ENCODE results near the gene PCSK5. TPM values are rescaled to one million over a fixed set of nuclear protein-coding genes. Genes with fewer than 3 reads are reported as not detected.
A peak's percentile ranks its signal among the peaks of the same experiment; 100 is the strongest.

Gene PCSK5
- total and polyA plus RNA-seq, 7 experiments from 2014 or later: 5.2 to 35.0 (median 19.1) TPM

DNA sequence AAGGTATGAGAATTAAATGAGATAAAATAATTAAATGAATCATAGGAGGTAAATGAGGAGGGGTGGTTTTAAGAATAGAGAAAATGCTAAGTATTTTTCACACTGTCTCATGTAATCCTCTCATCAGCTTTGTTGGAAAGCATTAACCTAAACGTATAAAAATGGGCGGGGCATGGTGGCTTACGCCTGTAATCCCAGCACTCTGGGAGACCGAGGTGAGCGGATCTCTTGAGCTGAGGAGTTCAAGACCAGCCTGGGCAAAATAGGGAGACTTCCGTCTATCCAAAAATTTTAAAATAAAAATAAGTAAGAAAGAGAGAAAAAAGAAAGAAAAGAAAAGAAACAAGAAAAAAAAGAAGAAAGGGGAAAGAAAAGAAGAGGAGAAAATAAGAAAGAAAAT lies 505.7 kb downstream of the PCSK5 start:
- Histone ChIP-seq H3K4me3 (ENCODE audit: low read length) (no peak overlapping the region), H3K9me3 (ENCODE audit: control insufficient read depth in 2 of 3, low read length in 3 of 3) (no peaks in the 10 kb centered on the region), H3K4me1 (ENCODE audit: control insufficient read depth in 2 of 2, insufficient read depth in 2 of 2, low read length in 2 of 2) (peaks cover 10 to 13% of the 10 kb centered on the region in 2 donors), H3K27me3 (ENCODE audit: control insufficient read depth in 2 of 2, insufficient read depth in 2 of 2, low read length in 2 of 2) (no peaks in the 10 kb centered on the region), H3K27ac (ENCODE audit: low read depth, low read length) (no peak overlapping the region), H3K36me3 (ENCODE audit: control insufficient read depth in 2 of 3, insufficient read depth in 3 of 3, low read length in 3 of 3) (peaks cover 0 to 5% (median 0%) of the 10 kb centered on the region in 3 experiments)
- ChIA-PET POLR2A (no interaction called here), CTCF (no interaction called here)
- H3K9me3 Mint-ChIP-seq: peaks cover 0 to 9% (median 0%) of the 10 kb centered on the region in 11 donors
- DNase-seq (no peak), ATAC-seq (no peak)
- no peak overlapping the region for H3K4me3 Mint-ChIP-seq
- peaks cover 0 to 11% (median 8%) of the 10 kb centered on the region in 5 donors for H3K36me3 Mint-ChIP-seq
- H3K27me3 Mint-ChIP-seq: no peaks in the 10 kb centered on the region
- H3K27ac Mint-ChIP-seq: peak overlapping the region in 4 of 9 donors; percentile 55 to 95 (median 82)
- peaks cover 17 to 41% (median 27%) of the 10 kb centered on the region in 7 donors for H3K4me1 Mint-ChIP-seq
- intact Hi-C loops (cut with micrococcal nuclease): loop anchor here in 1 of 2 donors (10.0 kb wide), 1 partner anchor 1241 kb away; no protein-coding TSS in a partner anchor

- H3K9me3 ChIP-seq (ENCODE audit: control insufficient read depth in 2 of 3, low read length in 3 of 3): no peaks in the 10 kb centered on the region
- no peak overlapping the region for H3K4me3 ChIP-seq (ENCODE audit: low read length)
- DNase-seq (no peak), ATAC-seq (no peak)
- Mint-ChIP-seq H3K27me3 (no peaks in the 10 kb centered on the region), H3K4me1 (peaks cover 17 to 43% (median 27%) of the 10 kb centered on the region in 7 donors), H3K27ac (no peak overlapping the region), H3K36me3 (peaks cover 0 to 10% (median 8%) of the 10 kb centered on the region in 5 donors), H3K4me3 (no peak overlapping the region), H3K9me3 (peaks cover 0 to 9% (median 0%) of the 10 kb centered on the region in 11 donors)
- intact Hi-C loops (cut with micrococcal nuclease): loop anchor here in 1 of 2 donors (10.0 kb wide), 1 partner anchor 1242 kb away; no protein-coding TSS in a partner anchor
- H3K27ac ChIP-seq (ENCODE audit: low read depth, low read length): no peak overlapping the region
- ChIA-PET POLR2A (no interaction called here), CTCF (no interaction called here)
- H3K36me3 ChIP-seq (ENCODE audit: control insufficient read depth in 2 of 3, insufficient read depth in 3 of 3, low read length in 3 of 3): peaks cover 0 to 5% (median 0%) of the 10 kb centered on the region in 3 experiments
- H3K4me1 ChIP-seq (ENCODE audit: control insufficient read depth in 2 of 2, insufficient read depth in 2 of 2, low read length in 2 of 2): peaks cover 10 to 13% of the 10 kb centered on the region in 2 donors
- H3K27me3 ChIP-seq (ENCODE audit: control insufficient read depth in 2 of 2, insufficient read depth in 2 of 2, low read length in 2 of 2): no peaks in the 10 kb centered on the region
These were observed 506.1 kb downstream of the PCSK5 start for GRCh38 chr9:76396597-76396996.

GRCh38 chr9:76399856-76400255 lies 509.4 kb downstream of the PCSK5 start:
- H3K4me3 ChIP-seq (ENCODE audit: low read length): no peak overlapping the region
- H3K4me3 Mint-ChIP-seq: no peak overlapping the region
- ChIA-PET CTCF (no interaction called here), POLR2A (interaction anchor here (0.7 kb wide), 1 partner anchor 1359 kb away, joined by 5 read pairs; no protein-coding TSS in a partner anchor)
- H3K36me3 Mint-ChIP-seq: no peaks in the 10 kb centered on the region
- DNase-seq: no peak
- no peaks in the 10 kb centered on the region for H3K27me3 Mint-ChIP-seq
- no peaks in the 10 kb centered on the region for H3K9me3 ChIP-seq (ENCODE audit: control insufficient read depth in 2 of 3, low read length in 3 of 3)
- H3K4me1 Mint-ChIP-seq: peaks cover 12 to 40% (median 19%) of the 10 kb centered on the region in 7 donors
- H3K36me3 ChIP-seq (ENCODE audit: control insufficient read depth in 2 of 3, insufficient read depth in 3 of 3, low read length in 3 of 3): no peaks in the 10 kb centered on the region
- H3K4me1 ChIP-seq (ENCODE audit: control insufficient read depth in 2 of 2, insufficient read depth in 2 of 2, low read length in 2 of 2): peaks cover 4 to 15% of the 10 kb centered on the region in 2 donors
- H3K27ac ChIP-seq (ENCODE audit: low read depth, low read length): no peak overlapping the region
- intact Hi-C loops (cut with micrococcal nuclease): loop anchor here in 1 of 2 donors (5.0 to 10.0 kb wide), 2 partner anchors 1245 to 1862 kb away; no protein-coding TSS in a partner anchor
- H3K27me3 ChIP-seq (ENCODE audit: control insufficient read depth in 2 of 2, insufficient read depth in 2 of 2, low read length in 2 of 2): no peaks in the 10 kb centered on the region
- no peak for ATAC-seq
- peaks cover 0 to under 1% (median 0%) of the 10 kb centered on the region in 11 donors for H3K9me3 Mint-ChIP-seq
- H3K27ac Mint-ChIP-seq: no peak overlapping the region

GRCh38 chr9:76400534-76401096 lies 510.1 kb downstream of the PCSK5 start:
- Mint-ChIP-seq H3K4me3 (peak overlapping the region in 1 of 10 donors; percentile 21), H3K9me3 (no peaks in the 10 kb centered on the region), H3K4me1 (peaks cover 6 to 41% (median 11%) of the 10 kb centered on the region in 7 donors), H3K36me3 (no peaks in the 10 kb centered on the region), H3K27me3 (no peaks in the 10 kb centered on the region), H3K27ac (peak overlapping the region in 1 of 9 donors; percentile 54)
- CTCF ChIA-PET: interaction anchor here (0.5 to 0.6 kb wide), 3 partner anchors 11 to 90 kb away, joined by 3 to 4 read pairs (median 3); no protein-coding TSS in a partner anchor
- ATAC-seq (no peak), DNase-seq (no peak)
- H3K27ac ChIP-seq (ENCODE audit: low read depth, low read length): no peak overlapping the region
- intact Hi-C loops (cut with micrococcal nuclease): loop anchor here in 1 of 2 donors (5.0 kb wide), 1 partner anchor 1862 kb away; no protein-coding TSS in a partner anchor
- POLR2A ChIA-PET: no interaction called here
- peaks cover 0 to 10% of the 10 kb centered on the region in 2 donors for H3K4me1 ChIP-seq (ENCODE audit: control insufficient read depth in 2 of 2, insufficient read depth in 2 of 2, low read length in 2 of 2)
- H3K9me3 ChIP-seq (ENCODE audit: control insufficient read depth in 2 of 3, low read length in 3 of 3): no peaks in the 10 kb centered on the region
- H3K36me3 ChIP-seq (ENCODE audit: control insufficient read depth in 2 of 3, insufficient read depth in 3 of 3, low read length in 3 of 3): no peaks in the 10 kb centered on the region
- no peak overlapping the region for H3K4me3 ChIP-seq (ENCODE audit: low read length)
- H3K27me3 ChIP-seq (ENCODE audit: control insufficient read depth in 2 of 2, insufficient read depth in 2 of 2, low read length in 2 of 2): no peaks in the 10 kb centered on the region

- CTCF ChIA-PET: interaction anchor here (0.6 kb wide), 2 partner anchors 62 to 91 kb away, joined by 3 to 4 read pairs; no protein-coding TSS in a partner anchor
- no peaks in the 10 kb centered on the region for H3K36me3 ChIP-seq (ENCODE audit: control insufficient read depth in 2 of 3, insufficient read depth in 3 of 3, low read length in 3 of 3)
- DNase-seq (no peak), ATAC-seq (no peak)
- peaks cover 6 to 40% (median 9%) of the 10 kb centered on the region in 7 donors for H3K4me1 Mint-ChIP-seq
- no peak overlapping the region for H3K4me3 ChIP-seq (ENCODE audit: low read length)
- H3K9me3 Mint-ChIP-seq: no peaks in the 10 kb centered on the region
- H3K27me3 Mint-ChIP-seq: no peaks in the 10 kb centered on the region
- H3K9me3 ChIP-seq (ENCODE audit: control insufficient read depth in 2 of 3, low read length in 3 of 3): no peaks in the 10 kb centered on the region
- H3K4me3 Mint-ChIP-seq: no peak overlapping the region
- H3K27ac ChIP-seq (ENCODE audit: low read depth, low read length): no peak overlapping the region
- no peaks in the 10 kb centered on the region for H3K27me3 ChIP-seq (ENCODE audit: control insufficient read depth in 2 of 2, insufficient read depth in 2 of 2, low read length in 2 of 2)
- POLR2A ChIA-PET: no interaction called here
- no peak overlapping the region for H3K27ac Mint-ChIP-seq
- intact Hi-C loops (cut with micrococcal nuclease): loop anchor here in 1 of 2 donors (5.0 kb wide), 1 partner anchor 1861 kb away; no protein-coding TSS in a partner anchor
- H3K36me3 Mint-ChIP-seq: no peaks in the 10 kb centered on the region
- peaks cover 0 to 8% of the 10 kb centered on the region in 2 donors for H3K4me1 ChIP-seq (ENCODE audit: control insufficient read depth in 2 of 2, insufficient read depth in 2 of 2, low read length in 2 of 2)
These were observed 510.7 kb downstream of the PCSK5 start for GRCh38 chr9:76401176-76401575.

GRCh38 chr9:76401580-76402354 lies 511.3 kb downstream of the PCSK5 start:
- Histone ChIP-seq H3K27me3 (ENCODE audit: control insufficient read depth in 2 of 2, insufficient read depth in 2 of 2, low read length in 2 of 2) (no peaks in the 10 kb centered on the region), H3K4me1 (ENCODE audit: control insufficient read depth in 2 of 2, insufficient read depth in 2 of 2, low read length in 2 of 2) (peaks cover 0 to 8% of the 10 kb centered on the region in 2 donors), H3K9me3 (ENCODE audit: control insufficient read depth in 2 of 3, low read length in 3 of 3) (no peaks in the 10 kb centered on the region), H3K36me3 (ENCODE audit: control insufficient read depth in 2 of 3, insufficient read depth in 3 of 3, low read length in 3 of 3) (no peaks in the 10 kb centered on the region), H3K4me3 (ENCODE audit: low read length) (no peak overlapping the region), H3K27ac (ENCODE audit: low read depth, low read length) (no peak overlapping the region)
- Mint-ChIP-seq H3K4me3 (no peak overlapping the region), H3K27me3 (no peaks in the 10 kb centered on the region), H3K36me3 (no peaks in the 10 kb centered on the region), H3K4me1 (peaks cover 6 to 40% (median 9%) of the 10 kb centered on the region in 7 donors), H3K9me3 (no peaks in the 10 kb centered on the region), H3K27ac (no peak overlapping the region)
- ATAC-seq: no peak
- ChIA-PET POLR2A (no interaction called here), CTCF (interaction anchor here (1.2 kb wide), 1 partner anchor 88 kb away, joined by 4 read pairs; no protein-coding TSS in a partner anchor)
- no peak for DNase-seq
- intact Hi-C loops (cut with micrococcal nuclease): loop anchor here in 1 of 2 donors (2.0 to 5.0 kb wide), 2 partner anchors 57 to 1861 kb away; partner anchors contain the start of gene GCNT1

Data from naive thymus-derived CD4-positive, alpha-beta T cell (primary cell).